CD14-positive monocyte (primary cell): Measurements from ENCODE around the gene IPO8. TPM values are rescaled to one million over a fixed set of nuclear protein-coding genes. Genes with fewer than 3 reads are reported as not detected.

Experiments
- DNase-seq, 3 donors: peaks; one replicate each; pipeline ENCODE4 v3.0.0-alpha.2; 2011 to 2022
- H2AFZ ChIP-seq: 2 replicates; pipeline ENCODE4 v1.6.0; 2012; ENCODE audit warnings: mild to moderate bottlenecking, low read depth, low read length, inconsistent platforms; ENCODE audit not compliant: insufficient read depth, poor library complexity, severe bottlenecking
- H3K27ac ChIP-seq, 2 donors: 1 replicate in 1 of 2; 2 replicates in 1 of 2; pipeline ENCODE4 v1.5.1; 2012 to 2013; ENCODE audit warnings: low read length in 2 of 2, control low read depth in 1 of 2, inconsistent platforms in 1 of 2, low read depth in 1 of 2, mild to moderate bottlenecking in 1 of 2
- H3K27me3 ChIP-seq, 2 donors: one replicate each; pipeline versions ENCODE4 v1.6.0 to v1.6.1; 2011 to 2013; ENCODE audit warnings: low read length in 2 of 2; ENCODE audit not compliant: control insufficient read depth in 2 of 2, insufficient read depth in 2 of 2
- H3K36me3 ChIP-seq, 2 donors: replicated peaks in 1 of 2; 1 replicate in 1 of 2; 2 replicates in 1 of 2; pipeline versions ENCODE4 v1.5.1 to v1.6.1; 2012 to 2013; ENCODE audit warnings: low read length in 2 of 2, control low read depth in 1 of 2, inconsistent platforms in 1 of 2, mild to moderate bottlenecking in 1 of 2; ENCODE audit not compliant: insufficient read depth in 2 of 2, control insufficient read depth in 1 of 2
- H3K4me1 ChIP-seq, 2 donors: 1 replicate in 1 of 2; 2 replicates in 1 of 2; pipeline versions ENCODE4 v1.5.1 to v1.6.1; 2012 to 2013; ENCODE audit warnings: low read length in 2 of 2, control low read depth in 1 of 2, inconsistent platforms in 1 of 2, mild to moderate bottlenecking in 1 of 2, moderate library complexity in 1 of 2; ENCODE audit not compliant: insufficient read depth in 2 of 2, control insufficient read depth in 1 of 2
- H3K4me2 ChIP-seq: replicated peaks from 2 replicates; pipeline ENCODE3; 2012; ENCODE audit warnings: low read length, moderate library complexity, mild to moderate bottlenecking; ENCODE audit not compliant: poor library complexity, severe bottlenecking; ENCODE audit errors: extremely low read depth
- H3K4me3 ChIP-seq, 3 experiments: fragments of 200-600 bp in 1 of 3; sonication (generic) in 1 of 3; replicated peaks in 1 of 3; 1 replicate in 2 of 3; 2 replicates in 1 of 3; pipeline ENCODE4 v1.5.1; 2011 to 2013; ENCODE audit warnings: low read length in 3 of 3, mild to moderate bottlenecking in 3 of 3, control low read depth in 2 of 3, low read depth in 2 of 3, inconsistent platforms in 1 of 3, moderate library complexity in 1 of 3
- H3K79me2 ChIP-seq: 2 replicates; pipeline ENCODE4 v1.6.0; 2012; ENCODE audit warnings: mild to moderate bottlenecking, control low read depth, inconsistent platforms, low read length, moderate library complexity; ENCODE audit not compliant: insufficient read depth
- H3K9ac ChIP-seq: 2 replicates; pipeline ENCODE4 v1.6.0; 2017; ENCODE audit warnings: low read length, mild to moderate bottlenecking; ENCODE audit not compliant: insufficient read depth, poor library complexity, severe bottlenecking
- H3K9me3 ChIP-seq, 2 donors: replicated peaks in 1 of 2; 1 replicate in 1 of 2; 2 replicates in 1 of 2; pipeline versions ENCODE4 v1.5.1 to v1.6.1; 2012 to 2013; ENCODE audit warnings: low read length in 2 of 2, control low read depth in 1 of 2; ENCODE audit not compliant: control insufficient read depth in 1 of 2, insufficient read depth in 1 of 2
- H4K20me1 ChIP-seq: 2 replicates; pipeline ENCODE4 v1.6.0; 2012; ENCODE audit warnings: mild to moderate bottlenecking, low read length, control low read depth, moderate library complexity; ENCODE audit not compliant: insufficient read depth
- H3K27ac Mint-ChIP-seq, 7 donors: one replicate each; pipeline ENCODE4 v1.8.0; 2020; ENCODE audit warnings: mild to moderate bottlenecking in 7 of 7, mixed read lengths in 7 of 7, moderate library complexity in 6 of 7, inconsistent platforms in 2 of 7
- H3K27me3 Mint-ChIP-seq, 3 donors: one replicate each; pipeline ENCODE4 v1.8.0; 2021 to 2022; ENCODE audit warnings: low read depth in 3 of 3, mild to moderate bottlenecking in 3 of 3, mixed read lengths in 3 of 3, moderate library complexity in 3 of 3, inconsistent platforms in 1 of 3
- H3K36me3 Mint-ChIP-seq, 2 donors: one replicate each; pipeline ENCODE4 v1.8.0; 2020; ENCODE audit warnings: mixed read lengths in 2 of 2, inconsistent platforms in 1 of 2, mild to moderate bottlenecking in 1 of 2
- H3K4me1 Mint-ChIP-seq: one replicate; pipeline ENCODE4 v1.8.0; 2020; ENCODE audit warnings: mild to moderate bottlenecking, mixed read lengths
- H3K4me3 Mint-ChIP-seq, 2 donors: one replicate each; pipeline ENCODE4 v1.8.0; 2020; ENCODE audit warnings: mild to moderate bottlenecking in 2 of 2, mixed read lengths in 2 of 2, moderate library complexity in 1 of 2
- H3K9me3 Mint-ChIP-seq, 7 donors: one replicate each; pipeline ENCODE4 v1.8.0; 2020 to 2022; ENCODE audit warnings: mixed read lengths in 7 of 7, mild to moderate bottlenecking in 6 of 7, moderate library complexity in 6 of 7, inconsistent platforms in 2 of 7
- CTCF ChIP-seq: fragments of 200-600 bp; IDR thresholded peaks from one replicate; pipeline ENCODE4 v1.8.0; 2022; ENCODE audit warnings: antibody characterized with exemption, mild to moderate bottlenecking
- WGBS: methylation state at CpG from one replicate; pipeline ENCODE4 v1.1.5; 2013; ENCODE audit warnings: missing lambda C conversion rate; ENCODE audit not compliant: insufficient coverage; 5-methylcytosine and 5-hydroxymethylcytosine counted together
- intact Hi-C, 2 donors: fragments of 100-400 bp; cut with micrococcal nuclease; formaldehyde crosslinking; loops; one replicate each; pipeline versions ENCODE4 v1.15.0 to v1.15.1; 2023
- polyA plus RNA-seq, 3 donors: library from polyadenylated mRNA; depleted of rRNA in 1 of 3; unstranded in 2 of 3; stranded (reverse) in 1 of 3; fragments of 300-500 nt in 2 of 3; fragments of >200 nt in 1 of 3; fragmentation: Illumina TruSeq in 2 of 3; gene quantifications; 1 replicate in 2 of 3; 2 replicates in 1 of 3; pipeline ENCODE4 v1.2.3, GENCODE V29; 2012 to 2021

IPO8 gene
- polyA plus RNA-seq, 3 donors, result 8.4 to 15.8 (median 12.5) TPM

- Histone ChIP-seq H3K4me3 (no peak overlapping the region), H3K9me3 (no peaks in the 10 kb centered on the region), H3K27ac (no peak overlapping the region), H3K36me3 (peaks cover 30 to 39% of the 10 kb centered on the region in 2 donors), H3K27me3 (no peaks in the 10 kb centered on the region), H3K79me2 (no peaks in the 10 kb centered on the region), H2AFZ (no peak overlapping the region), H3K9ac (no peak overlapping the region), H4K20me1 (no peaks in the 10 kb centered on the region), H3K4me1 (no peaks in the 10 kb centered on the region), H3K4me2 (no peak overlapping the region)
- intact Hi-C loops, result no loop called here
- no peak for TF ChIP-seq CTCF
- Mint-ChIP-seq H3K4me3 (no peak overlapping the region), H3K27ac (no peak overlapping the region), H3K36me3 (peaks cover 31 to 38% of the 10 kb centered on the region in 2 donors), H3K9me3 (no peaks in the 10 kb centered on the region), H3K27me3 (peaks cover 0 to 2% (median 0%) of the 10 kb centered on the region in 3 donors), H3K4me1 (peaks cover 4% of the 10 kb centered on the region)
- WGBS, result no CpG with 5 or more reads among the region's 3 CpGs
- DNase-seq, result no peak
Measured at GRCh38 chr12:30626847-30627246, 68.8 kb downstream of the IPO8 start.

GRCh38 chr12:30624009-30624408, 71.7 kb downstream of the IPO8 start:
- H2AFZ ChIP-seq, result no peak overlapping the region
- H3K9me3 ChIP-seq, result no peaks in the 10 kb centered on the region
- no peak for TF ChIP-seq CTCF
- H3K9ac ChIP-seq, result no peak overlapping the region
- H3K4me3 ChIP-seq, result no peak overlapping the region
- H3K36me3 ChIP-seq, result peaks cover 4 to 10% of the 10 kb centered on the region in 2 donors
- no peaks in the 10 kb centered on the region for H3K79me2 ChIP-seq
- Mint-ChIP-seq H3K27ac (no peak overlapping the region), H3K36me3 (peaks cover 6 to 10% of the 10 kb centered on the region in 2 donors), H3K4me1 (no peaks in the 10 kb centered on the region), H3K9me3 (peaks cover 0 to 3% (median 0%) of the 10 kb centered on the region in 7 donors), H3K27me3 (peaks cover 0 to 2% (median 0%) of the 10 kb centered on the region in 3 donors), H3K4me3 (no peak overlapping the region)
- H3K27me3 ChIP-seq, result no peaks in the 10 kb centered on the region
- H3K4me1 ChIP-seq, result no peaks in the 10 kb centered on the region
- DNase-seq, result no peak
- no peak overlapping the region for H3K27ac ChIP-seq
- intact Hi-C loops, result no loop called here
- no peak overlapping the region for H3K4me2 ChIP-seq
- H4K20me1 ChIP-seq, result no peaks in the 10 kb centered on the region
- 100% methylated on average over 2 of the region's 6 CpGs for WGBS
